Immature natural killer cell (primary cell): ENCODE results near the gene SLFN13. TPM values are rescaled to one million over a fixed set of nuclear protein-coding genes. Genes with fewer than 3 reads are reported as not detected.
A peak's percentile ranks its signal among the peaks of the same experiment; 100 is the strongest.

Experiments
- DNase-seq, 3 donors: peaks; one replicate each; pipeline ENCODE4 v3.0.0; 2022; ENCODE audit warnings: mixed read lengths in 1 of 3
- H3K27ac Mint-ChIP-seq, 6 donors: one replicate each; pipeline ENCODE4 v1.8.0; 2020; ENCODE audit warnings: mixed read lengths in 6 of 6, mild to moderate bottlenecking in 5 of 6, inconsistent platforms in 4 of 6, moderate library complexity in 3 of 6
- H3K27me3 Mint-ChIP-seq, 3 donors: one replicate each; pipeline ENCODE4 v1.8.0; 2020 to 2021; ENCODE audit warnings: low read depth in 3 of 3, mild to moderate bottlenecking in 3 of 3, mixed read lengths in 3 of 3, moderate library complexity in 3 of 3, inconsistent platforms in 1 of 3
- H3K36me3 Mint-ChIP-seq, 3 donors: one replicate each; pipeline ENCODE4 v1.8.0; 2020; ENCODE audit warnings: mixed read lengths in 3 of 3, inconsistent platforms in 2 of 3, mild to moderate bottlenecking in 2 of 3
- H3K4me1 Mint-ChIP-seq, 2 donors: one replicate each; pipeline ENCODE4 v1.8.0; 2020; ENCODE audit warnings: inconsistent platforms in 2 of 2, mild to moderate bottlenecking in 2 of 2, mixed read lengths in 2 of 2, moderate library complexity in 1 of 2
- H3K4me3 Mint-ChIP-seq, 5 donors: one replicate each; pipeline ENCODE4 v1.8.0; 2020; ENCODE audit warnings: mild to moderate bottlenecking in 5 of 5, mixed read lengths in 5 of 5, inconsistent platforms in 3 of 5, moderate library complexity in 3 of 5
- H3K9me3 Mint-ChIP-seq, 6 donors: one replicate each; pipeline ENCODE4 v1.8.0; 2020; ENCODE audit warnings: mild to moderate bottlenecking in 6 of 6, mixed read lengths in 6 of 6, inconsistent platforms in 4 of 6, moderate library complexity in 3 of 6
- polyA plus RNA-seq, 3 donors: library from polyadenylated mRNA; unstranded; fragments of 300-500 nt; fragmentation: Illumina TruSeq; gene quantifications; one replicate each; pipeline ENCODE4 v1.2.3, GENCODE V29; 2021

Gene SLFN13, protein sequence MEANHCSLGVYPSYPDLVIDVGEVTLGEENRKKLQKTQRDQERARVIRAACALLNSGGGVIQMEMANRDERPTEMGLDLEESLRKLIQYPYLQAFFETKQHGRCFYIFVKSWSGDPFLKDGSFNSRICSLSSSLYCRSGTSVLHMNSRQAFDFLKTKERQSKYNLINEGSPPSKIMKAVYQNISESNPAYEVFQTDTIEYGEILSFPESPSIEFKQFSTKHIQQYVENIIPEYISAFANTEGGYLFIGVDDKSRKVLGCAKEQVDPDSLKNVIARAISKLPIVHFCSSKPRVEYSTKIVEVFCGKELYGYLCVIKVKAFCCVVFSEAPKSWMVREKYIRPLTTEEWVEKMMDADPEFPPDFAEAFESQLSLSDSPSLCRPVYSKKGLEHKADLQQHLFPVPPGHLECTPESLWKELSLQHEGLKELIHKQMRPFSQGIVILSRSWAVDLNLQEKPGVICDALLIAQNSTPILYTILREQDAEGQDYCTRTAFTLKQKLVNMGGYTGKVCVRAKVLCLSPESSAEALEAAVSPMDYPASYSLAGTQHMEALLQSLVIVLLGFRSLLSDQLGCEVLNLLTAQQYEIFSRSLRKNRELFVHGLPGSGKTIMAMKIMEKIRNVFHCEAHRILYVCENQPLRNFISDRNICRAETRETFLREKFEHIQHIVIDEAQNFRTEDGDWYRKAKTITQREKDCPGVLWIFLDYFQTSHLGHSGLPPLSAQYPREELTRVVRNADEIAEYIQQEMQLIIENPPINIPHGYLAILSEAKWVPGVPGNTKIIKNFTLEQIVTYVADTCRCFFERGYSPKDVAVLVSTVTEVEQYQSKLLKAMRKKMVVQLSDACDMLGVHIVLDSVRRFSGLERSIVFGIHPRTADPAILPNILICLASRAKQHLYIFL
- 10 to 100 TPM; 11.8 to 41.8 (median 39.2) TPM for polyA plus RNA-seq

- Mint-ChIP-seq H3K27ac (peak within 1 kb of the TSS; percentile 96 to 100 (median 99)), H3K4me3 (peak within 1 kb of the TSS; percentile 96 to 98 (median 96)), H3K36me3 (peaks cover 11 to 17% (median 15%) of the 10 kb centered on the region in 3 donors), H3K9me3 (no peaks in the 10 kb centered on the region), H3K27me3 (peaks cover 11 to 22% (median 22%) of the 10 kb centered on the region in 3 donors), H3K4me1 (peaks cover 27 to 54% of the 10 kb centered on the region in 2 donors)
- DNase-seq = peak; percentile 91
These were observed at the start of gene SLFN13 for GRCh38 chr17:35448214-35448898. Gene SLFN13, minus strand, starts transcription at chr17:35448766. Its CDS starts 3,086 bp downstream, at chr17:35445680.

DNA sequence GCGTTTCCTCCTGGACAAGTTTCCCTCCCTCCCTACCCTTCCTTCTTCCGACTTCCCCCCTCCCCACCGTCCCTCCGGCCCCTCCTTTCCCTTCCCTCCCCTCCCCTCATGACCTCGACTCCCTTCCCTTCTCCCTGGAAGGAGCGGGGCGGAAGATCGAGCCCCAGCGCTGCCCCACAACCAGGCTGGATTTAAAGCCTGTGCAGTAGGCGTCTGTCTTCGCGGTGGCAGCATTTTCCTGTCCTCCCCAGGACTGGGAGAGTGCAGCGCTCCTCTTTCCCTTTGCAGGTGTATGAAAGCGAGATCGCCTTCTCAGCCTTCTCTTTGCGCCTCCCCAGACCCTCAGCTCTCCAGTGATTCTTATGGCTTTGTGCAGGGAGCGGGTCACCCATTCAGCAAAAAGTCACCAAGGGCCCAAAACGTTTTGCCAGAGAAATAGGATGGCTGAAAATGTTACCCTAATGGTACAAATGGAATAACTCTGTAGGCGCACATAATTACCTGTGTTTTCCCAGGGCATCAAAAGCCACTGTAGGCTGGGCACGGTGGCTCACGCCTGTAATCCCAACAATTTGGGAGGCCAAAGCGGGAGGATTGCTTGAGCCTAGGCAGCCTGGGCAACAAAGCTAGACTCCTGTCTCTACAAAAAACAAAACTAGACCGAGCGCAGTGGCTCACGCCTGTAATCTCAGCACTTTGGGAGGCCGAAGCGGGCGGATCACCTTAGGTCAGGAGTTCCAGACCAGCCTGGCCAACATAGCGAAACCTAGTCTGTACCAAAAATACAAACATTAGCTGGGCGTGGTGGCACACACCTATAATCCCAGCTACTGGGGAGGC lies 48.1 kb upstream of the SLFN13 start:
- H3K36me3 Mint-ChIP-seq = peaks cover 9 to 26% (median 11%) of the 10 kb centered on the region in 3 donors
- no peak for DNase-seq
- H3K9me3 Mint-ChIP-seq = no peaks in the 10 kb centered on the region
- peaks cover 0 to 11% (median 2%) of the 10 kb centered on the region in 3 donors for H3K27me3 Mint-ChIP-seq
- H3K4me3 Mint-ChIP-seq = peak overlapping the region in 3 of 5 donors; percentile 12 to 48 (median 21)
- peaks cover 83 to 94% of the 10 kb centered on the region in 2 donors for H3K4me1 Mint-ChIP-seq
- H3K27ac Mint-ChIP-seq = peak overlapping the region; percentile 67 to 86 (median 80)

- peaks cover 0 to 2% (median 0%) of the 10 kb centered on the region in 6 donors for H3K9me3 Mint-ChIP-seq
- DNase-seq = no peak
- no peak overlapping the region for H3K4me3 Mint-ChIP-seq
- H3K36me3 Mint-ChIP-seq = peaks cover 10 to 34% (median 18%) of the 10 kb centered on the region in 3 donors
- peak overlapping the region; percentile 52 to 89 (median 74) for H3K27ac Mint-ChIP-seq
- H3K4me1 Mint-ChIP-seq = peaks cover 75 to 94% of the 10 kb centered on the region in 2 donors
- H3K27me3 Mint-ChIP-seq = peaks cover 0 to 16% (median 5%) of the 10 kb centered on the region in 3 donors
These were observed 44.5 kb upstream of the SLFN13 start for GRCh38 chr17:35493040-35493439.

GRCh38 chr17:35491417-35491816 lies 42.9 kb upstream of the SLFN13 start:
- H3K36me3 Mint-ChIP-seq = peaks cover 10 to 34% (median 14%) of the 10 kb centered on the region in 3 donors
- H3K4me1 Mint-ChIP-seq = peaks cover 70 to 100% of the 10 kb centered on the region in 2 donors
- peak overlapping the region in 5 of 6 donors; percentile 48 to 86 (median 69) for H3K27ac Mint-ChIP-seq
- no peak for DNase-seq
- peaks cover 0 to 2% (median 0%) of the 10 kb centered on the region in 6 donors for H3K9me3 Mint-ChIP-seq
- no peak overlapping the region for H3K4me3 Mint-ChIP-seq
- H3K27me3 Mint-ChIP-seq = peaks cover 8 to 28% (median 16%) of the 10 kb centered on the region in 3 donors

DNA sequence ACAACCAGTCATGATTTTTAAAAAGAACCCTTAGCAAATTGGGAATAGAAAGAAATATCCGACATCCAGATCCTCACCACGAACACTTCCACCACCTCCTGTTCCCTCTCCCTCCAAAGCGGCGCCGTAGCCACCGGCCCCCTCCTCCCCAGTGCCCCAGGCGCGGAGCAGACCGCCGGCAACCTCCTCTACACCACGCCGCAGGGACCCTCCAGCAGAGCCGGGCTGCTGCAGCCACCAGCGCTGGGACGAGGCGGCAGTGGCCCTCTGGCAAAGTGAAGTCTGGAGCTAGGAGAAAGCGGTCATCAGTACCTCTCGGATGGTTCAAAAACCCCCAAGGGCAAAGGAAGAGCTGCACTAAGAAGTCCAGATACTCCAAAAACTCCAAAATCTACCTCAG lies 41.4 kb upstream of the SLFN13 start:
- Mint-ChIP-seq H3K27me3 (peaks cover 10 to 30% (median 16%) of the 10 kb centered on the region in 3 donors), H3K9me3 (peaks cover 0 to 2% (median 0%) of the 10 kb centered on the region in 6 donors), H3K27ac (peak overlapping the region; percentile 15 to 100 (median 89)), H3K36me3 (peaks cover 14 to 43% (median 24%) of the 10 kb centered on the region in 3 donors), H3K4me3 (peak overlapping the region in 1 of 5 donors; percentile 47), H3K4me1 (peaks cover 70 to 100% of the 10 kb centered on the region in 2 donors)
- no peak for DNase-seq

- H3K27ac Mint-ChIP-seq = peak overlapping the region; percentile 94 to 100 (median 99)
These were observed 40.4 kb upstream of the SLFN13 start for GRCh38 chr17:35488991-35489390.

DNA sequence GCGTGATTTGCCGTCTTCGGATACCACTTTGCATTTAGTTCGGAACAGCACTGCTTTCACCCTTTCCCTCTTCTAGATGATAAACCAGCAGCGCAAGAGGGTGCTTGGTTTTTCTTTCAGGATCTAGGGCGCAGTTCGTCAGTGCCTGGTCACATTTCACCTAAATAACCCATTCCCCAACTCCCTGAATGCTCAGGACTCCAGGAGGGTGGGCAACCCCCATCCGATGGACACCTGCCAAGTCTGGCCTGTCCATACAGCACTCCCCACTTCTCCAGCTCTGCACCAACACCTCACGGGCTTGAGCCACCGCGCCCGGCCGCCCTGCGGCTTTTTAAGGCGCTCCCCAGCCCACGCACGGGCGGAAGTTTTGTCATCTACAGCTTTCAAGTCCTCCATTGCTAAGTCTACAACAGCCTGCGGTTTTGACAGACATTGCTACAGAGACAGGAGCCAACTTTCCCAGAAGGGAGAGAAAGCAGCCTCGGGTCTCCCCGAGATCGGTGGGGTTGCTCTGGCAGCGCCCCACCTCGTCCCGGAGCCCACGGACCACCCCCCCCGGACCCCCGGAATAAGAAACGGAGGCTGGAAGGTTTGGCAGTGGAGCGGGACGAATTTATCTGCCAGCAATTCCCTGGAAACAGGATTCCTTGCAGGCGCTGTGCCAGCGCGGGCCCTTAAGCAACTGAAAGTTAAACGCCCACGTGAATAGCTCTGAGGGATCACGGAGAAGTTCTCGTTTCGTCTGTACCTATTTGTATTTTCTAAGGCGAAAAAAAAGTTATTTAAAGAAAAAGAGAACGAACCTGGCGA lies 38.6 kb upstream of the SLFN13 start:
- H3K27ac Mint-ChIP-seq = peak overlapping the region; percentile 94 to 100 (median 99)
- H3K4me3 Mint-ChIP-seq = peak overlapping the region; percentile 97 to 99 (median 98)
- peaks cover 24 to 55% (median 28%) of the 10 kb centered on the region in 3 donors for H3K36me3 Mint-ChIP-seq
- DNase-seq = peak; percentile 82 to 84 (median 83)
- H3K27me3 Mint-ChIP-seq = peaks cover 10 to 27% (median 16%) of the 10 kb centered on the region in 3 donors
- H3K4me1 Mint-ChIP-seq = peaks cover 77 to 100% of the 10 kb centered on the region in 2 donors
- peaks cover 0 to 4% (median 0%) of the 10 kb centered on the region in 6 donors for H3K9me3 Mint-ChIP-seq

More at GRCh38 chr17:35488991-35489390, 40.4 kb upstream of the SLFN13 start:
- Mint-ChIP-seq H3K27me3 (peaks cover 10 to 27% (median 16%) of the 10 kb centered on the region in 3 donors), H3K4me3 (peak overlapping the region; percentile 24 to 98 (median 97)), H3K4me1 (peaks cover 74 to 100% of the 10 kb centered on the region in 2 donors), H3K36me3 (peaks cover 18 to 46% (median 24%) of the 10 kb centered on the region in 3 donors), H3K9me3 (peaks cover 0 to 4% (median 0%) of the 10 kb centered on the region in 6 donors)
- DNase-seq = no peak

DNA sequence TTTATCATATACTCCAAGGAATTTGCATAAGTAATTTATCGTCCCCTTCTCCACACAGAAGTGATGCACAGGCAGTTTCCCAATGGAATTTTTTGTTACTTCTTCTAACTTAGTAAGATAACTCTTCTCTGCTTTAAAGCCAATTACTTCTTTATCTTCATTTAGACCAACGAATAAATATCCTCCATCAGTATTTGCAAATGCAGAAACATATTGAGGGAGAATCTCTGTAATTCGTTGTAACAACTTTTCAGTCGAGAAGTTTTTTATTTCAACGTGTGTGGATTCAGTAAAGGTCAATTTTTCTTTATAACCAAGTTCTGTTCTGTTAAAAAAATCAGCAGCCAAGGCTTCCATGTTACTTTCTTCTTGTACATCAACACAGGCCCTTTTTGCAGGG lies 30.7 kb upstream of the SLFN13 start:
- Mint-ChIP-seq H3K27ac (peak overlapping the region in 4 of 6 donors; percentile 36 to 75 (median 66)), H3K27me3 (no peaks in the 10 kb centered on the region), H3K9me3 (peaks cover 0 to 2% (median 0%) of the 10 kb centered on the region in 6 donors), H3K4me1 (peaks cover 65 to 87% of the 10 kb centered on the region in 2 donors), H3K36me3 (peaks cover 30 to 78% (median 53%) of the 10 kb centered on the region in 3 donors), H3K4me3 (no peak overlapping the region)
- no peak for DNase-seq

DNA sequence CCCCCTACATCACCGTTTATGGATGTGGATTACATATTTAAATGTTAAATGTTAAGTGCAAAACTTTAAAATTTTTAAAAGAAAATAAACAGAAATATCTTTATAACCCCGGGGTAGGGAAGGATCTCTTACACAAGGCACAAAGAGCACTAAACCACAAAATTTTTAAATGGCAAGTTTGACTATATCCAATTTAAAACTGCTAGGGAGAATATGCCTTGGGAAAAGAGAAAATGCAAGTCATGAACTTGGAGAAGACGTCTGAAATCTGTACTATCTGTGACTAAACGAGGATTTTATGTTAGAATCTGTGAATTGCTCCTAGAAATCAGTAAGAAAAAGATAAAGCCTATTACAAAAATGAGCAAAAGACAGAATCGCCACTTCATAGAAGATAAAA lies 28.7 kb upstream of the SLFN13 start:
- Mint-ChIP-seq H3K27ac (peak overlapping the region; percentile 5 to 84 (median 72)), H3K9me3 (no peaks in the 10 kb centered on the region), H3K4me1 (peaks cover 55 to 87% of the 10 kb centered on the region in 2 donors), H3K4me3 (no peak overlapping the region), H3K36me3 (peaks cover 44 to 79% (median 46%) of the 10 kb centered on the region in 3 donors), H3K27me3 (peaks cover 0 to 2% (median 0%) of the 10 kb centered on the region in 3 donors)
- no peak for DNase-seq

GRCh38 chr17:35476283-35476820 lies 27.8 kb upstream of the SLFN13 start:
- H3K9me3 Mint-ChIP-seq = peaks cover 0 to 2% (median 0%) of the 10 kb centered on the region in 6 donors
- peaks cover 50 to 79% (median 50%) of the 10 kb centered on the region in 3 donors for H3K36me3 Mint-ChIP-seq
- H3K27me3 Mint-ChIP-seq = peaks cover 0 to 2% (median 0%) of the 10 kb centered on the region in 3 donors
- H3K4me3 Mint-ChIP-seq = no peak overlapping the region
- H3K4me1 Mint-ChIP-seq = peaks cover 58 to 85% of the 10 kb centered on the region in 2 donors
- no peak for DNase-seq
- peak overlapping the region; percentile 71 to 93 (median 90) for H3K27ac Mint-ChIP-seq

GRCh38 chr17:35468475-35468874 lies 19.9 kb upstream of the SLFN13 start:
- peaks cover 63 to 78% of the 10 kb centered on the region in 2 donors for H3K4me1 Mint-ChIP-seq

More at GRCh38 chr17:35468475-35468874, 19.9 kb upstream of the SLFN13 start:
- Mint-ChIP-seq H3K9me3 (peaks cover 0 to 2% (median 0%) of the 10 kb centered on the region in 6 donors), H3K4me3 (peak overlapping the region; percentile 72 to 83 (median 77)), H3K27me3 (peaks cover 3 to 9% (median 4%) of the 10 kb centered on the region in 3 donors), H3K27ac (peak overlapping the region; percentile 86 to 99 (median 91)), H3K36me3 (peaks cover 15 to 32% (median 32%) of the 10 kb centered on the region in 3 donors)
- DNase-seq = no peak
